ENCODE results near the gene TBXAS1.

Gene TBXAS1

GRCh38 chr7:139948167-139948566 is 119.1 kb downstream of the TBXAS1 start:
- no peak for DNase-seq (ENCODE audit: low spot score)

- DNase-seq (ENCODE audit: low spot score), result no peak
Measured at GRCh38 chr7:139948587-139949335, 119.7 kb downstream of the TBXAS1 start.

GRCh38 chr7:139949629-139950028 is 120.6 kb downstream of the TBXAS1 start:
- DNase-seq (ENCODE audit: low spot score), result no peak

GRCh38 chr7:139950881-139951525 is 121.9 kb downstream of the TBXAS1 start:
- no peak for DNase-seq (ENCODE audit: low spot score)

GRCh38 chr7:139953229-139953628 is 124.2 kb downstream of the TBXAS1 start:
- DNase-seq (ENCODE audit: low spot score), result no peak

- no peak for DNase-seq (ENCODE audit: low spot score)
Measured at GRCh38 chr7:139955109-139955820, 126.2 kb downstream of the TBXAS1 start.

GRCh38 chr7:139958599-139959284 is 129.7 kb downstream of the TBXAS1 start:
- DNase-seq (ENCODE audit: low spot score), result no peak

- DNase-seq (ENCODE audit: low spot score), result no peak
Measured at GRCh38 chr7:139959285-139959628, 130.2 kb downstream of the TBXAS1 start.

- DNase-seq (ENCODE audit: low spot score), result no peak
Measured at GRCh38 chr7:139959718-139960117, 130.7 kb downstream of the TBXAS1 start.

- DNase-seq (ENCODE audit: low spot score), result no peak
Measured at GRCh38 chr7:139960157-139960556, 131.1 kb downstream of the TBXAS1 start.

GRCh38 chr7:139965942-139966628 is 137.0 kb downstream of the TBXAS1 start:
- DNase-seq (ENCODE audit: low spot score), result no peak

GRCh38 chr7:139966949-139967348 is 137.9 kb downstream of the TBXAS1 start:
- DNase-seq (ENCODE audit: low spot score), result no peak

GRCh38 chr7:139968931-139969330 is 139.9 kb downstream of the TBXAS1 start:
- no peak for DNase-seq (ENCODE audit: low spot score)

- no peak for DNase-seq (ENCODE audit: low spot score)
Measured at GRCh38 chr7:139972029-139972428, 143.0 kb downstream of the TBXAS1 start.

GRCh38 chr7:139973101-139974050 is 144.3 kb downstream of the TBXAS1 start:
- no peak for DNase-seq (ENCODE audit: low spot score)

- DNase-seq (ENCODE audit: low spot score), result no peak
Measured at GRCh38 chr7:139974179-139974811, 145.2 kb downstream of the TBXAS1 start.

- no peak for DNase-seq (ENCODE audit: low spot score)
Measured at GRCh38 chr7:139976055-139976837, 147.2 kb downstream of the TBXAS1 start.

GRCh38 chr7:139976838-139977656 is 148.0 kb downstream of the TBXAS1 start:
- no peak for DNase-seq (ENCODE audit: low spot score)

GRCh38 chr7:139981511-139981895 is 152.4 kb downstream of the TBXAS1 start:
- no peak for DNase-seq (ENCODE audit: low spot score)
